Liver (tissue), 9 donors: ENCODE data around the gene C6orf132. TPM values are rescaled to one million over a fixed set of nuclear protein-coding genes. Genes with fewer than 3 reads are reported as not detected.

Experiments
- DNase-seq: peaks from one replicate; pipeline ENCODE4 v3.0.0-alpha.2; 2017; ENCODE audit warnings: low spot score
- H3K27ac ChIP-seq, 2 donors: one replicate each; pipeline ENCODE4 v1.7.0; 2013; ENCODE audit warnings: inconsistent platforms in 2 of 2, low read length in 2 of 2, control low read depth in 1 of 2, low read depth in 1 of 2, mild to moderate bottlenecking in 1 of 2
- H3K27me3 ChIP-seq, 4 donors: one replicate each; pipeline versions ENCODE4 v1.6.1 to v1.7.0; 2013; ENCODE audit warnings: low read length in 3 of 4, inconsistent platforms in 1 of 4, mild to moderate bottlenecking in 1 of 4, moderate library complexity in 1 of 4; ENCODE audit not compliant: control insufficient read depth in 4 of 4, insufficient read depth in 4 of 4
- H3K36me3 ChIP-seq, 4 donors: one replicate each; pipeline versions ENCODE4 v1.6.1 to v1.7.0; 2013; ENCODE audit warnings: low read length in 3 of 4, mild to moderate bottlenecking in 3 of 4, low read depth in 1 of 4, moderate library complexity in 1 of 4; ENCODE audit not compliant: control insufficient read depth in 4 of 4, insufficient read depth in 3 of 4
- H3K4me1 ChIP-seq, 4 donors: one replicate each; pipeline versions ENCODE4 v1.6.1 to v1.7.0; 2013; ENCODE audit warnings: low read length in 3 of 4, mild to moderate bottlenecking in 3 of 4, moderate library complexity in 1 of 4; ENCODE audit not compliant: control insufficient read depth in 4 of 4, insufficient read depth in 4 of 4
- H3K4me3 ChIP-seq, 3 donors: one replicate each; pipeline versions ENCODE4 v1.6.1 to v1.7.0; 2013; ENCODE audit warnings: low read length in 3 of 3, control low read depth in 1 of 3, low read depth in 1 of 3, mild to moderate bottlenecking in 1 of 3
- H3K9ac ChIP-seq, 2 donors: one replicate each; pipeline ENCODE4 v1.7.0; 2013; ENCODE audit warnings: low read length in 2 of 2, mild to moderate bottlenecking in 2 of 2, moderate library complexity in 2 of 2, control low read depth in 1 of 2, low read depth in 1 of 2
- H3K9me3 ChIP-seq, 4 donors: one replicate each; pipeline versions ENCODE4 v1.6.1 to v1.7.0; 2013; ENCODE audit warnings: low read length in 3 of 4; ENCODE audit not compliant: control insufficient read depth in 4 of 4
- EGR1 ChIP-seq, 2 donors: IDR thresholded peaks; 2 replicates each; pipeline ENCODE4 v1.6.1; 2016 to 2018; ENCODE audit warnings: antibody characterized with exemption in 2 of 2, low read depth in 2 of 2
- FOXA2 ChIP-seq: IDR thresholded peaks from 2 replicates; pipeline ENCODE4 v1.6.1; 2016; ENCODE audit warnings: antibody characterized with exemption
- GABPA ChIP-seq, 2 donors: IDR thresholded peaks in 1 of 2; conservative IDR thresholded peaks in 1 of 2; 2 replicates each; pipeline ENCODE4 v1.6.1; 2016; ENCODE audit warnings: antibody characterized with exemption in 2 of 2, mild to moderate bottlenecking in 1 of 2, moderate library complexity in 1 of 2
- HNF4A ChIP-seq, 2 donors: conservative IDR thresholded peaks; 2 replicates each; pipeline ENCODE4 v1.6.1; 2016; ENCODE audit warnings: antibody characterized with exemption in 2 of 2, mild to moderate bottlenecking in 2 of 2
- HNF4G ChIP-seq: IDR thresholded peaks from 2 replicates; pipeline ENCODE4 v1.6.1; 2016; ENCODE audit warnings: antibody characterized with exemption
- JUND ChIP-seq, 2 donors: IDR thresholded peaks; 2 replicates each; pipeline ENCODE4 v1.6.1; 2016; ENCODE audit warnings: antibody characterized with exemption in 2 of 2
- NR2F2 ChIP-seq: IDR thresholded peaks from 2 replicates; pipeline ENCODE4 v1.6.1; 2016; ENCODE audit warnings: antibody characterized with exemption
- RAD21 ChIP-seq, 2 donors: IDR thresholded peaks; 2 replicates each; pipeline ENCODE4 v1.6.1; 2016; ENCODE audit warnings: antibody characterized with exemption in 2 of 2, mild to moderate bottlenecking in 2 of 2
- RXRA ChIP-seq, 2 donors: IDR thresholded peaks; 2 replicates each; pipeline ENCODE4 v1.6.1; 2017 to 2018; ENCODE audit warnings: antibody characterized with exemption in 2 of 2, mild to moderate bottlenecking in 1 of 2
- SP1 ChIP-seq: IDR thresholded peaks from 2 replicates; pipeline ENCODE4 v1.6.1; 2018; ENCODE audit warnings: antibody characterized with exemption, mild to moderate bottlenecking
- TAF1 ChIP-seq: conservative IDR thresholded peaks from 2 replicates; pipeline ENCODE4 v1.6.1; 2016; ENCODE audit warnings: antibody characterized with exemption, mild to moderate bottlenecking
- YY1 ChIP-seq: IDR thresholded peaks from 2 replicates; pipeline ENCODE4 v1.6.1; 2016; ENCODE audit warnings: antibody characterized with exemption, mild to moderate bottlenecking
- WGBS: extraction: QIAGEN DNeasy Blood & Tissue Kit; methylation state at CpG from one replicate; pipeline ENCODE4 v1.1.7; 2013; 5-methylcytosine and 5-hydroxymethylcytosine counted together
- polyA plus RNA-seq, 2 donors: library from polyadenylated mRNA; stranded (reverse) in 1 of 2; unstranded in 1 of 2; fragments of 200-250 nt in 1 of 2; fragments of >200 nt in 1 of 2; fragmentation: Nextera tagmentation in 1 of 2; extraction: Ambion mirVana in 1 of 2; gene quantifications; one replicate each; pipeline versions ENCODE4 v1.2.1 to v1.2.3, GENCODE V29; 2013 to 2015
- total RNA-seq, 2 donors: library from RNA; depleted of rRNA; stranded (reverse); fragments of >200 nt; gene quantifications; one replicate each; pipeline ENCODE4 v1.2.3, GENCODE V29; 2014
- TF ChIP-seq, protein P1 (sequence below): IDR thresholded peaks from 2 replicates; pipeline ENCODE4 v1.6.1; 2016; ENCODE audit warnings: antibody characterized with exemption, mild to moderate bottlenecking
- TF ChIP-seq, protein P2 (sequence below): IDR thresholded peaks from 2 replicates; pipeline ENCODE4 v1.6.1; 2016; ENCODE audit warnings: antibody characterized with exemption
- TF ChIP-seq, protein P3 (sequence below): IDR thresholded peaks from 2 replicates; pipeline ENCODE4 v1.6.1; 2016; ENCODE audit warnings: antibody characterized with exemption
- TF ChIP-seq, protein P4 (sequence below): IDR thresholded peaks from 2 replicates; pipeline ENCODE4 v1.6.1; 2016; ENCODE audit warnings: antibody characterized with exemption
- TF ChIP-seq, protein P5 (sequence below): fragments of 150-350 bp; IDR thresholded peaks from 2 replicates; pipeline ENCODE4 v1.5.1; 2017; ENCODE audit warnings: improper control_type of control experiment, low read depth, low read length; ENCODE audit not compliant: missing input control
- donor health status: healthy.
- donor health status: healthy.
- donor health status: healthy.
- donor health status: healthy.
- donor health status: healthy.

The C6orf132 gene
- total and polyA plus RNA-seq, 4 donors, result 0.07 to 0.25 (median 0.24) TPM; not detected in 1

DNA sequence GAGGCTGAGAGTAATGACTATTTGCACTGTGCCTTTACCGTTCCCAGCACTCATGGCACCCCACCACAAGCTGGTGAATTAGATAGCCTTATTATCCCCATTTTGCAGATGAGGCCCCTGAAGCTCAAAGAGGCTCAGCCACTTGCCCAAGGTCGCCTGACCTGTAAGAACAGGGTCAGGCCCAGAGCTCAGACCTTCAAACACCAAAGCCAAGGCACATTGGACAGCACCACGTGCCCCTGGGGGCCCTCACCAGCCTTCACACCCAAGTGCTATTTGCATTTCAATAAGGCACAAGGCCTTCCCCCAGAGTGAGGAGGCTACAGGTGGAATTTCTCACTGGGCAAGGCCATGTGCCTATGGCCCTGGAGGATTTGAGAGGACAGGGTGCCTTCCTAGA lies 14.2 kb upstream of the C6orf132 start:
- no peak for DNase-seq
- Histone ChIP-seq H3K27me3 (no peaks in the 10 kb centered on the region), H3K9me3 (no peaks in the 10 kb centered on the region), H3K36me3 (no peaks in the 10 kb centered on the region), H3K4me1 (no peaks in the 10 kb centered on the region), H3K4me3 (no peak overlapping the region), H3K9ac (no peak overlapping the region), H3K27ac (no peak overlapping the region)
- 72% methylated on average over 3 of the region's 3 CpGs for WGBS
- TF ChIP-seq, protein P1, sequence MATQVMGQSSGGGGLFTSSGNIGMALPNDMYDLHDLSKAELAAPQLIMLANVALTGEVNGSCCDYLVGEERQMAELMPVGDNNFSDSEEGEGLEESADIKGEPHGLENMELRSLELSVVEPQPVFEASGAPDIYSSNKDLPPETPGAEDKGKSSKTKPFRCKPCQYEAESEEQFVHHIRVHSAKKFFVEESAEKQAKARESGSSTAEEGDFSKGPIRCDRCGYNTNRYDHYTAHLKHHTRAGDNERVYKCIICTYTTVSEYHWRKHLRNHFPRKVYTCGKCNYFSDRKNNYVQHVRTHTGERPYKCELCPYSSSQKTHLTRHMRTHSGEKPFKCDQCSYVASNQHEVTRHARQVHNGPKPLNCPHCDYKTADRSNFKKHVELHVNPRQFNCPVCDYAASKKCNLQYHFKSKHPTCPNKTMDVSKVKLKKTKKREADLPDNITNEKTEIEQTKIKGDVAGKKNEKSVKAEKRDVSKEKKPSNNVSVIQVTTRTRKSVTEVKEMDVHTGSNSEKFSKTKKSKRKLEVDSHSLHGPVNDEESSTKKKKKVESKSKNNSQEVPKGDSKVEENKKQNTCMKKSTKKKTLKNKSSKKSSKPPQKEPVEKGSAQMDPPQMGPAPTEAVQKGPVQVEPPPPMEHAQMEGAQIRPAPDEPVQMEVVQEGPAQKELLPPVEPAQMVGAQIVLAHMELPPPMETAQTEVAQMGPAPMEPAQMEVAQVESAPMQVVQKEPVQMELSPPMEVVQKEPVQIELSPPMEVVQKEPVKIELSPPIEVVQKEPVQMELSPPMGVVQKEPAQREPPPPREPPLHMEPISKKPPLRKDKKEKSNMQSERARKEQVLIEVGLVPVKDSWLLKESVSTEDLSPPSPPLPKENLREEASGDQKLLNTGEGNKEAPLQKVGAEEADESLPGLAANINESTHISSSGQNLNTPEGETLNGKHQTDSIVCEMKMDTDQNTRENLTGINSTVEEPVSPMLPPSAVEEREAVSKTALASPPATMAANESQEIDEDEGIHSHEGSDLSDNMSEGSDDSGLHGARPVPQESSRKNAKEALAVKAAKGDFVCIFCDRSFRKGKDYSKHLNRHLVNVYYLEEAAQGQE, result no peak
- TF ChIP-seq RXRA (IDR thresholded peaks at IDR 0.05) (no peak), HNF4G (no peak), RAD21 (IDR thresholded peaks at IDR 0.05) (no peak)
- TF ChIP-seq, protein P2, sequence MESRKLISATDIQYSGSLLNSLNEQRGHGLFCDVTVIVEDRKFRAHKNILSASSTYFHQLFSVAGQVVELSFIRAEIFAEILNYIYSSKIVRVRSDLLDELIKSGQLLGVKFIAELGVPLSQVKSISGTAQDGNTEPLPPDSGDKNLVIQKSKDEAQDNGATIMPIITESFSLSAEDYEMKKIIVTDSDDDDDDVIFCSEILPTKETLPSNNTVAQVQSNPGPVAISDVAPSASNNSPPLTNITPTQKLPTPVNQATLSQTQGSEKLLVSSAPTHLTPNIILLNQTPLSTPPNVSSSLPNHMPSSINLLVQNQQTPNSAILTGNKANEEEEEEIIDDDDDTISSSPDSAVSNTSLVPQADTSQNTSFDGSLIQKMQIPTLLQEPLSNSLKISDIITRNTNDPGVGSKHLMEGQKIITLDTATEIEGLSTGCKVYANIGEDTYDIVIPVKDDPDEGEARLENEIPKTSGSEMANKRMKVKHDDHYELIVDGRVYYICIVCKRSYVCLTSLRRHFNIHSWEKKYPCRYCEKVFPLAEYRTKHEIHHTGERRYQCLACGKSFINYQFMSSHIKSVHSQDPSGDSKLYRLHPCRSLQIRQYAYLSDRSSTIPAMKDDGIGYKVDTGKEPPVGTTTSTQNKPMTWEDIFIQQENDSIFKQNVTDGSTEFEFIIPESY, result no peak

DNA sequence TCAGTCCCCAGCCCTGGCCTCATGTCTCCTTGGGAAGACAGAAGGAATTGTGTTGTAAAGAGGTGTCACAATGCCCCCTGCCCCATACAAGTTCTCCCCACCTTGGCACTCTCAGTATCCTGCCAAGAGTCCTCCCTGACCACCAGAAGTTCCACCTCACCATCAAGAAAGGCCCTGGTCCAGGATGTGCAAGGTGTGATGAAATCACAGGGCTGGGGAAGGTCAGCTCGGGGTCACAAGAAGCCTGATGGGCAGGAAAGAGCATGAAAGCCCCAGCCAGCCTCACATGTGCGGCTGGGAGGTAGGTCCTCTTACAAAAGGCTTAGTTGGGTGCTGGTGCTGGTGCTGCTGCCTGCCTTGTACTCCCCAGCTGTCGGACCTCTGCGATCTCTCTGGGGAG lies 12.9 kb upstream of the C6orf132 start:
- TF ChIP-seq, protein P3, sequence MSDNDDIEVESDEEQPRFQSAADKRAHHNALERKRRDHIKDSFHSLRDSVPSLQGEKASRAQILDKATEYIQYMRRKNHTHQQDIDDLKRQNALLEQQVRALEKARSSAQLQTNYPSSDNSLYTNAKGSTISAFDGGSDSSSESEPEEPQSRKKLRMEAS, result no peak
- TF ChIP-seq HNF4G, result no peak
- TF ChIP-seq, protein P4, sequence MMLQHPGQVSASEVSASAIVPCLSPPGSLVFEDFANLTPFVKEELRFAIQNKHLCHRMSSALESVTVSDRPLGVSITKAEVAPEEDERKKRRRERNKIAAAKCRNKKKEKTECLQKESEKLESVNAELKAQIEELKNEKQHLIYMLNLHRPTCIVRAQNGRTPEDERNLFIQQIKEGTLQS, result no peak
- no peak for TF ChIP-seq GABPA (IDR thresholded peaks at IDR 0.05 in 1 of 2, conservative IDR thresholded peaks at IDR 0.05 in 1 of 2)
- TF ChIP-seq TAF1, result no peak
- no peak for TF ChIP-seq JUND (IDR thresholded peaks at IDR 0.05)
- TF ChIP-seq, protein P1, result no peak
- TF ChIP-seq, protein P5, sequence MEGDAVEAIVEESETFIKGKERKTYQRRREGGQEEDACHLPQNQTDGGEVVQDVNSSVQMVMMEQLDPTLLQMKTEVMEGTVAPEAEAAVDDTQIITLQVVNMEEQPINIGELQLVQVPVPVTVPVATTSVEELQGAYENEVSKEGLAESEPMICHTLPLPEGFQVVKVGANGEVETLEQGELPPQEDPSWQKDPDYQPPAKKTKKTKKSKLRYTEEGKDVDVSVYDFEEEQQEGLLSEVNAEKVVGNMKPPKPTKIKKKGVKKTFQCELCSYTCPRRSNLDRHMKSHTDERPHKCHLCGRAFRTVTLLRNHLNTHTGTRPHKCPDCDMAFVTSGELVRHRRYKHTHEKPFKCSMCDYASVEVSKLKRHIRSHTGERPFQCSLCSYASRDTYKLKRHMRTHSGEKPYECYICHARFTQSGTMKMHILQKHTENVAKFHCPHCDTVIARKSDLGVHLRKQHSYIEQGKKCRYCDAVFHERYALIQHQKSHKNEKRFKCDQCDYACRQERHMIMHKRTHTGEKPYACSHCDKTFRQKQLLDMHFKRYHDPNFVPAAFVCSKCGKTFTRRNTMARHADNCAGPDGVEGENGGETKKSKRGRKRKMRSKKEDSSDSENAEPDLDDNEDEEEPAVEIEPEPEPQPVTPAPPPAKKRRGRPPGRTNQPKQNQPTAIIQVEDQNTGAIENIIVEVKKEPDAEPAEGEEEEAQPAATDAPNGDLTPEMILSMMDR, result no peak
- TF ChIP-seq, protein P2, result no peak
- TF ChIP-seq HNF4A (conservative IDR thresholded peaks at IDR 0.05), result no peak
- no peak for TF ChIP-seq EGR1 (IDR thresholded peaks at IDR 0.05; ENCODE audit: low read depth in 2 of 2)
- TF ChIP-seq YY1, result no peak
- no peak for TF ChIP-seq RAD21 (IDR thresholded peaks at IDR 0.05)
- TF ChIP-seq SP1, result no peak
- TF ChIP-seq FOXA2, result no peak
- no peak for TF ChIP-seq NR2F2
- no peak for TF ChIP-seq RXRA (IDR thresholded peaks at IDR 0.05)
- H3K9ac ChIP-seq, result no peak overlapping the region
- 81% methylated on average over 4 of the region's 4 CpGs for WGBS

More for the DNA sequence above, 12.9 kb upstream of the C6orf132 start:
- Histone ChIP-seq H3K36me3 (no peaks in the 10 kb centered on the region), H3K9me3 (no peaks in the 10 kb centered on the region), H3K4me1 (peaks cover 0 to 6% (median 3%) of the 10 kb centered on the region in 4 donors), H3K4me3 (no peak overlapping the region), H3K27me3 (no peaks in the 10 kb centered on the region), H3K27ac (no peak overlapping the region)
- DNase-seq, result no peak
